ENCODE data around the gene DDX41.
"Not testable (repeated sequence)": the region's sequence is repeated elsewhere in the genome, so short reads cannot be mapped to it uniquely, and the experiment has no call there.

DDX41 gene

GRCh38 chr5:177537389-177538361, 20.9 kb upstream of the DDX41 start:
- Histone ChIP-seq H3K27ac (ENCODE audit: insufficient read depth, low read depth, low read length, poor library complexity, severe bottlenecking) (no peak overlapping the region), H3K9me3 (ENCODE audit: control insufficient read depth, low read length) (no peaks in the 10 kb centered on the region), H3K27me3 (ENCODE audit: control insufficient read depth, insufficient read depth, low read length, poor library complexity, severe bottlenecking) (no peaks in the 10 kb centered on the region), H3K4me3 (ENCODE audit: insufficient read depth, low read depth, low read length) (no peak overlapping the region), H3K36me3 (ENCODE audit: control insufficient read depth, insufficient read depth, low read length) (peaks cover 36% of the 10 kb centered on the region), H3K4me1 (ENCODE audit: control insufficient read depth, insufficient read depth, low read length) (peaks cover 2% of the 10 kb centered on the region)
- 78 to 81% methylated on average over 15 of the region's 15 CpGs for WGBS, 2 experiments

- Histone ChIP-seq H3K9me3 (ENCODE audit: control insufficient read depth, low read length) (no peaks in the 10 kb centered on the region), H3K27me3 (ENCODE audit: control insufficient read depth, insufficient read depth, low read length, poor library complexity, severe bottlenecking) (no peaks in the 10 kb centered on the region), H3K4me1 (ENCODE audit: control insufficient read depth, insufficient read depth, low read length) (no peaks in the 10 kb centered on the region), H3K27ac (ENCODE audit: insufficient read depth, low read depth, low read length, poor library complexity, severe bottlenecking) (no peak overlapping the region), H3K4me3 (ENCODE audit: insufficient read depth, low read depth, low read length) (no peak overlapping the region), H3K36me3 (ENCODE audit: control insufficient read depth, insufficient read depth, low read length) (peaks cover 30% of the 10 kb centered on the region)
- WGBS, 2 experiments: 93 to 96% methylated on average over 10 of the region's 10 CpGs
Measured at GRCh38 chr5:177536386-177536785, 19.6 kb upstream of the DDX41 start.

- Histone ChIP-seq H3K27ac (ENCODE audit: insufficient read depth, low read depth, low read length, poor library complexity, severe bottlenecking) (no peak overlapping the region), H3K4me3 (ENCODE audit: insufficient read depth, low read depth, low read length) (no peak overlapping the region), H3K9me3 (ENCODE audit: control insufficient read depth, low read length) (no peaks in the 10 kb centered on the region), H3K36me3 (ENCODE audit: control insufficient read depth, insufficient read depth, low read length) (peaks cover 36% of the 10 kb centered on the region), H3K27me3 (ENCODE audit: control insufficient read depth, insufficient read depth, low read length, poor library complexity, severe bottlenecking) (no peaks in the 10 kb centered on the region), H3K4me1 (ENCODE audit: control insufficient read depth, insufficient read depth, low read length) (no peaks in the 10 kb centered on the region)
- 93 to 97% methylated on average over 7 of the region's 7 CpGs for WGBS, 2 experiments
Measured at GRCh38 chr5:177535125-177535524, 18.4 kb upstream of the DDX41 start.

GRCh38 chr5:177534433-177534832, 17.7 kb upstream of the DDX41 start:
- 95 to 96% methylated on average over 7 of the region's 7 CpGs for WGBS, 2 experiments
- H3K4me3 ChIP-seq (ENCODE audit: insufficient read depth, low read depth, low read length); H3K4me1 ChIP-seq (ENCODE audit: control insufficient read depth, insufficient read depth, low read length); H3K9me3 ChIP-seq (ENCODE audit: control insufficient read depth, low read length); H3K27me3 ChIP-seq (ENCODE audit: control insufficient read depth, insufficient read depth, low read length, poor library complexity, severe bottlenecking); H3K27ac ChIP-seq (ENCODE audit: insufficient read depth, low read depth, low read length, poor library complexity, severe bottlenecking): not testable (repeated sequence)
- peaks cover 42% of the 10 kb centered on the region for H3K36me3 ChIP-seq (ENCODE audit: control insufficient read depth, insufficient read depth, low read length)

- no peak overlapping the region for H3K27ac ChIP-seq (ENCODE audit: insufficient read depth, low read depth, low read length, poor library complexity, severe bottlenecking)
- H3K36me3 ChIP-seq (ENCODE audit: control insufficient read depth, insufficient read depth, low read length): peaks cover 31% of the 10 kb centered on the region
- no peaks in the 10 kb centered on the region for H3K9me3 ChIP-seq (ENCODE audit: control insufficient read depth, low read length)
- no peaks in the 10 kb centered on the region for H3K4me1 ChIP-seq (ENCODE audit: control insufficient read depth, insufficient read depth, low read length)
- 94 to 95% methylated on average over 27 of the region's 27 CpGs for WGBS, 2 experiments
- no peaks in the 10 kb centered on the region for H3K27me3 ChIP-seq (ENCODE audit: control insufficient read depth, insufficient read depth, low read length, poor library complexity, severe bottlenecking)
- no peak overlapping the region for H3K4me3 ChIP-seq (ENCODE audit: insufficient read depth, low read depth, low read length)
Measured at GRCh38 chr5:177531209-177531940, 14.6 kb upstream of the DDX41 start.

- Histone ChIP-seq H3K4me3 (ENCODE audit: insufficient read depth, low read depth, low read length) (no peak overlapping the region), H3K27ac (ENCODE audit: insufficient read depth, low read depth, low read length, poor library complexity, severe bottlenecking) (no peak overlapping the region), H3K9me3 (ENCODE audit: control insufficient read depth, low read length) (no peaks in the 10 kb centered on the region), H3K4me1 (ENCODE audit: control insufficient read depth, insufficient read depth, low read length) (no peaks in the 10 kb centered on the region), H3K36me3 (ENCODE audit: control insufficient read depth, insufficient read depth, low read length) (peaks cover 28% of the 10 kb centered on the region), H3K27me3 (ENCODE audit: control insufficient read depth, insufficient read depth, low read length, poor library complexity, severe bottlenecking) (no peaks in the 10 kb centered on the region)
- WGBS, 2 experiments: 90 to 93% methylated on average over 3 of the region's 3 CpGs
Measured at GRCh38 chr5:177530638-177531037, 13.9 kb upstream of the DDX41 start.

- no peaks in the 10 kb centered on the region for H3K4me1 ChIP-seq (ENCODE audit: control insufficient read depth, insufficient read depth, low read length)
- 95% methylated on average over 12 of the region's 12 CpGs for WGBS, 2 experiments
- H3K4me3 ChIP-seq (ENCODE audit: insufficient read depth, low read depth, low read length): no peak overlapping the region
- H3K27me3 ChIP-seq (ENCODE audit: control insufficient read depth, insufficient read depth, low read length, poor library complexity, severe bottlenecking): no peaks in the 10 kb centered on the region
- H3K36me3 ChIP-seq (ENCODE audit: control insufficient read depth, insufficient read depth, low read length): peaks cover 33% of the 10 kb centered on the region
- H3K27ac ChIP-seq (ENCODE audit: insufficient read depth, low read depth, low read length, poor library complexity, severe bottlenecking): no peak overlapping the region
- H3K9me3 ChIP-seq (ENCODE audit: control insufficient read depth, low read length): no peaks in the 10 kb centered on the region
Measured at GRCh38 chr5:177529247-177530203, 12.8 kb upstream of the DDX41 start.

GRCh38 chr5:177528631-177529030, 11.9 kb upstream of the DDX41 start:
- H3K27ac ChIP-seq (ENCODE audit: insufficient read depth, low read depth, low read length, poor library complexity, severe bottlenecking): no peak overlapping the region
- H3K4me3 ChIP-seq (ENCODE audit: insufficient read depth, low read depth, low read length): no peak overlapping the region
- H3K36me3 ChIP-seq (ENCODE audit: control insufficient read depth, insufficient read depth, low read length): peaks cover 42% of the 10 kb centered on the region
- WGBS, 2 experiments: 97% methylated on average over 10 of the region's 10 CpGs
- H3K27me3 ChIP-seq (ENCODE audit: control insufficient read depth, insufficient read depth, low read length, poor library complexity, severe bottlenecking): no peaks in the 10 kb centered on the region
- H3K9me3 ChIP-seq (ENCODE audit: control insufficient read depth, low read length): no peaks in the 10 kb centered on the region
- no peaks in the 10 kb centered on the region for H3K4me1 ChIP-seq (ENCODE audit: control insufficient read depth, insufficient read depth, low read length)

- Histone ChIP-seq H3K4me3 (ENCODE audit: insufficient read depth, low read depth, low read length) (no peak overlapping the region), H3K9me3 (ENCODE audit: control insufficient read depth, low read length) (no peaks in the 10 kb centered on the region), H3K27ac (ENCODE audit: insufficient read depth, low read depth, low read length, poor library complexity, severe bottlenecking) (no peak overlapping the region), H3K27me3 (ENCODE audit: control insufficient read depth, insufficient read depth, low read length, poor library complexity, severe bottlenecking) (no peaks in the 10 kb centered on the region), H3K4me1 (ENCODE audit: control insufficient read depth, insufficient read depth, low read length) (no peaks in the 10 kb centered on the region), H3K36me3 (ENCODE audit: control insufficient read depth, insufficient read depth, low read length) (peaks cover 46% of the 10 kb centered on the region)
- 95 to 96% methylated on average over 8 of the region's 8 CpGs for WGBS, 2 experiments
Measured at GRCh38 chr5:177527595-177527994, 10.8 kb upstream of the DDX41 start.

All from ectodermal cell (in vitro differentiated cells).